Neural progenitor cell (in vitro differentiated cells): ENCODE results near the gene ZNF576. TPM values are rescaled to one million over a fixed set of nuclear protein-coding genes. Genes with fewer than 3 reads are reported as not detected.

Source experiments
- DNase-seq: peaks from one replicate; pipeline ENCODE4 v3.0.0-alpha.2; 2016; ENCODE audit warnings: low spot score
- H2AFZ ChIP-seq: fragments of 200-600 bp; sonication (generic); replicated peaks from 2 replicates; pipeline ENCODE4 v1.6.1; 2016; ENCODE audit warnings: antibody characterized with exemption
- H3F3A ChIP-seq: fragments of 200-600 bp; sonication (generic); 2 replicates; pipeline ENCODE4 v1.6.1; 2016; ENCODE audit warnings: antibody characterized with exemption, low read depth
- H3K27ac ChIP-seq: fragments of 200-600 bp; sonication (generic); 2 replicates; pipeline ENCODE4 v1.5.1; 2016; ENCODE audit warnings: mild to moderate bottlenecking
- H3K27me3 ChIP-seq: fragments of 200-600 bp; sonication (generic); 2 replicates; pipeline ENCODE4 v1.6.1; 2016; ENCODE audit warnings: mild to moderate bottlenecking, moderate library complexity
- H3K36me3 ChIP-seq: fragments of 200-600 bp; sonication (generic); 2 replicates; pipeline ENCODE4 v1.5.1; 2016
- H3K4me1 ChIP-seq: fragments of 200-600 bp; sonication (generic); 2 replicates; pipeline ENCODE4 v1.6.1; 2016; ENCODE audit warnings: mixed run types
- H3K4me2 ChIP-seq: fragments of 200-600 bp; sonication (generic); 2 replicates; pipeline ENCODE4 v1.6.1; 2016
- H3K4me3 ChIP-seq: fragments of 200-600 bp; sonication (generic); 2 replicates; pipeline ENCODE4 v1.5.1; 2016
- H3K79me2 ChIP-seq: fragments of 200-600 bp; sonication (generic); 2 replicates; pipeline ENCODE4 v1.6.1; 2016; ENCODE audit warnings: low read depth
- H3K9ac ChIP-seq: fragments of 200-600 bp; sonication (generic); 2 replicates; pipeline ENCODE4 v1.6.1; 2016
- H3K9me3 ChIP-seq: fragments of 200-600 bp; sonication (generic); 2 replicates; pipeline ENCODE4 v1.5.1; 2016; ENCODE audit warnings: low read depth
- H4K20me1 ChIP-seq: fragments of 200-600 bp; sonication (generic); 2 replicates; pipeline ENCODE4 v1.6.1; 2016; ENCODE audit warnings: low read depth
- H3K27ac Mint-ChIP-seq: 3 replicates; pipeline ENCODE4 v1.8.0; 2021; ENCODE audit warnings: mixed read lengths
- H3K27me3 Mint-ChIP-seq: 2 replicates; pipeline ENCODE4 v1.8.0; 2022; ENCODE audit warnings: low read depth, mild to moderate bottlenecking, inconsistent platforms, moderate library complexity, mixed read lengths; ENCODE audit not compliant: insufficient read depth
- H3K36me3 Mint-ChIP-seq: 3 replicates; pipeline ENCODE4 v1.8.0; 2021; ENCODE audit warnings: mixed read lengths
- H3K4me1 Mint-ChIP-seq: 3 replicates; pipeline ENCODE4 v1.8.0; 2021; ENCODE audit warnings: mixed read lengths
- H3K4me3 Mint-ChIP-seq: 3 replicates; pipeline ENCODE4 v1.8.0; 2021; ENCODE audit warnings: mild to moderate bottlenecking, moderate library complexity, mixed read lengths
- H3K9me3 Mint-ChIP-seq: 3 replicates; pipeline ENCODE4 v1.8.0; 2020; ENCODE audit warnings: mixed read lengths
- EZH2 ChIP-seq: fragments of 200-600 bp; sonication (generic); IDR thresholded peaks from 2 replicates; pipeline ENCODE4 v1.6.1; 2017; ENCODE audit warnings: antibody characterized with exemption, mild to moderate bottlenecking, moderate library complexity
- EZH2phosphoT487 ChIP-seq: fragments of 200-600 bp; sonication (generic); IDR thresholded peaks from 2 replicates; pipeline ENCODE4 v1.6.1; 2017; ENCODE audit warnings: antibody characterized with exemption
- total RNA-seq: library from RNA; depleted of rRNA; stranded (reverse); fragments of >200 nt; gene quantifications from 2 replicates; pipeline ENCODE4 v1.2.3, GENCODE V29; 2015; ENCODE audit warnings: low replicate concordance
- TF ChIP-seq, protein P1 (sequence below): fragments of 200-600 bp; sonication (generic); IDR thresholded peaks from 2 replicates; pipeline ENCODE4 v1.5.1; 2017; ENCODE audit warnings: antibody characterized with exemption, mild to moderate bottlenecking

Gene ZNF576
- total RNA-seq, 1 donor from 2014 or later, result 6.8 TPM

GRCh38 chr19:43581467-43581866 is 14.9 kb upstream of the ZNF576 start:
- Histone ChIP-seq H3F3A (peaks cover 12% of the 10 kb centered on the region), H2AFZ (no peak overlapping the region), H3K27ac (no peak overlapping the region), H3K36me3 (no peaks in the 10 kb centered on the region), H3K9ac (no peak overlapping the region), H3K9me3 (no peaks in the 10 kb centered on the region), H3K27me3 (no peaks in the 10 kb centered on the region), H3K79me2 (peaks cover 18% of the 10 kb centered on the region), H3K4me2 (peak overlapping the region; percentile 81), H4K20me1 (no peaks in the 10 kb centered on the region), H3K4me3 (peak overlapping the region; percentile 69), H3K4me1 (peaks cover 6% of the 10 kb centered on the region)
- Mint-ChIP-seq H3K27me3 (peaks cover 2% of the 10 kb centered on the region), H3K9me3 (peaks cover 2% of the 10 kb centered on the region), H3K36me3 (peaks cover 13% of the 10 kb centered on the region), H3K27ac (no peak overlapping the region), H3K4me1 (peaks cover 28% of the 10 kb centered on the region), H3K4me3 (no peak overlapping the region)
- DNase-seq, result no peak
- TF ChIP-seq EZH2 (no peak), EZH2phosphoT487 (no peak)
- TF ChIP-seq, protein P1, sequence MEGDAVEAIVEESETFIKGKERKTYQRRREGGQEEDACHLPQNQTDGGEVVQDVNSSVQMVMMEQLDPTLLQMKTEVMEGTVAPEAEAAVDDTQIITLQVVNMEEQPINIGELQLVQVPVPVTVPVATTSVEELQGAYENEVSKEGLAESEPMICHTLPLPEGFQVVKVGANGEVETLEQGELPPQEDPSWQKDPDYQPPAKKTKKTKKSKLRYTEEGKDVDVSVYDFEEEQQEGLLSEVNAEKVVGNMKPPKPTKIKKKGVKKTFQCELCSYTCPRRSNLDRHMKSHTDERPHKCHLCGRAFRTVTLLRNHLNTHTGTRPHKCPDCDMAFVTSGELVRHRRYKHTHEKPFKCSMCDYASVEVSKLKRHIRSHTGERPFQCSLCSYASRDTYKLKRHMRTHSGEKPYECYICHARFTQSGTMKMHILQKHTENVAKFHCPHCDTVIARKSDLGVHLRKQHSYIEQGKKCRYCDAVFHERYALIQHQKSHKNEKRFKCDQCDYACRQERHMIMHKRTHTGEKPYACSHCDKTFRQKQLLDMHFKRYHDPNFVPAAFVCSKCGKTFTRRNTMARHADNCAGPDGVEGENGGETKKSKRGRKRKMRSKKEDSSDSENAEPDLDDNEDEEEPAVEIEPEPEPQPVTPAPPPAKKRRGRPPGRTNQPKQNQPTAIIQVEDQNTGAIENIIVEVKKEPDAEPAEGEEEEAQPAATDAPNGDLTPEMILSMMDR, result no peak

GRCh38 chr19:43582495-43582894 is 13.9 kb upstream of the ZNF576 start:
- Histone ChIP-seq H3K27ac (no peak overlapping the region), H3K4me3 (no peak overlapping the region), H3K9ac (no peak overlapping the region), H3K79me2 (peaks cover 18% of the 10 kb centered on the region), H3K4me2 (no peak overlapping the region), H3F3A (peaks cover 11% of the 10 kb centered on the region), H3K36me3 (no peaks in the 10 kb centered on the region), H3K4me1 (peaks cover 6% of the 10 kb centered on the region), H2AFZ (no peak overlapping the region), H4K20me1 (no peaks in the 10 kb centered on the region), H3K9me3 (no peaks in the 10 kb centered on the region), H3K27me3 (no peaks in the 10 kb centered on the region)
- no peak overlapping the region for H3K4me3 Mint-ChIP-seq
- peaks cover 17% of the 10 kb centered on the region for H3K36me3 Mint-ChIP-seq
- H3K27ac Mint-ChIP-seq, result no peak overlapping the region
- H3K4me1 Mint-ChIP-seq, result peaks cover 23% of the 10 kb centered on the region
- H3K9me3 Mint-ChIP-seq, result peaks cover 2% of the 10 kb centered on the region
- DNase-seq, result no peak
- peaks cover 4% of the 10 kb centered on the region for H3K27me3 Mint-ChIP-seq
- no peak for TF ChIP-seq EZH2
- TF ChIP-seq, protein P1, result no peak
- TF ChIP-seq EZH2phosphoT487, result no peak

GRCh38 chr19:43584484-43584883 is 11.9 kb upstream of the ZNF576 start:
- Histone ChIP-seq H3K27ac (no peak overlapping the region), H3K79me2 (peaks cover 7% of the 10 kb centered on the region), H3K4me2 (no peak overlapping the region), H3K9ac (no peak overlapping the region), H3K4me1 (peaks cover 6% of the 10 kb centered on the region), H3K36me3 (no peaks in the 10 kb centered on the region), H3F3A (peaks cover 11% of the 10 kb centered on the region), H2AFZ (no peak overlapping the region), H3K9me3 (no peaks in the 10 kb centered on the region), H3K4me3 (no peak overlapping the region), H4K20me1 (no peaks in the 10 kb centered on the region), H3K27me3 (no peaks in the 10 kb centered on the region)
- TF ChIP-seq EZH2phosphoT487 (no peak), EZH2 (no peak)
- TF ChIP-seq, protein P1, result no peak
- Mint-ChIP-seq H3K4me1 (peaks cover 16% of the 10 kb centered on the region), H3K36me3 (peaks cover 14% of the 10 kb centered on the region), H3K27ac (peak overlapping the region; percentile 84), H3K9me3 (no peaks in the 10 kb centered on the region), H3K27me3 (peaks cover 4% of the 10 kb centered on the region), H3K4me3 (no peak overlapping the region)
- no peak for DNase-seq
